GM12878 (cell line): ENCODE results near the gene MCEMP1. TPM values are rescaled to one million over a fixed set of nuclear protein-coding genes. Genes with fewer than 3 reads are reported as not detected.
A peak's percentile ranks its signal among the peaks of the same experiment; 100 is the strongest.

Source experiments
- ATAC-seq: fragments of 200-7000 bp; cut with Tn5 transposase; 3 replicates; pipeline ENCODE4 v1.9.1; 2020; ENCODE audit warnings: mild to moderate bottlenecking, moderate library complexity
- BruUV-seq: library from RNA; stranded (reverse); fragments of 400-500 nt; replicated peaks from 2 replicates; lab custom pipeline; 2021; lab: Mats Ljungman, UMichigan
- CTCF ChIA-PET: fragments of 300-600 bp; sonication (Branson Sonifier 250); formaldehyde crosslinking; extraction: SDS; loops from one replicate; lab custom pipeline; 2021; ENCODE audit warnings: inconsistent platforms; lab: Yijun Ruan, JAX
- POLR2A ChIA-PET: fragments of 350-600 bp; formaldehyde crosslinking; extraction: SDS; loops from one replicate; lab custom pipeline; 2021; ENCODE audit warnings: inconsistent platforms; lab: Charles Lee
- RAD21 ChIA-PET: fragments of 300-600 bp; sonication (Branson Sonifier 250); formaldehyde crosslinking; loops from one replicate; lab custom pipeline; 2023; ENCODE audit warnings: antibody characterized with exemption; ENCODE audit not compliant: unreplicated experiment; lab: Charles Lee
- SMC1A ChIA-PET: fragments of 300-600 bp; sonication (Branson Sonifier 250); formaldehyde crosslinking; loops from one replicate; lab custom pipeline; 2023; ENCODE audit not compliant: unreplicated experiment, uncharacterized antibody; lab: Charles Lee
- DNase-seq: peaks from one replicate; pipeline ENCODE4 v3.0.0-alpha.2; 2011; ENCODE audit warnings: low read depth, low spot score
- FAIRE-seq: peaks from 3 replicates; lab custom pipeline; 2011; peaks lifted over from hg19 to GRCh38; lab: Jason Lieb, UNC
- H2AFZ ChIP-seq: 2 replicates; pipeline ENCODE4 v1.6.0; 2011; ENCODE audit warnings: low read depth, low read length, control low read depth; ENCODE audit not compliant: control insufficient read depth
- H3K27ac ChIP-seq: 2 replicates; pipeline ENCODE4 v1.5.1; 2011; ENCODE audit warnings: control low read depth; ENCODE audit not compliant: control insufficient read depth, insufficient read depth
- H3K27me3 ChIP-seq, 2 experiments: replicated peaks in 1 of 2; 2 replicates each; pipeline versions ENCODE4 v1.6.0 to v1.6.1; 2011; ENCODE audit warnings: low read length in 1 of 2; ENCODE audit not compliant: control insufficient read depth in 2 of 2, insufficient read depth in 2 of 2
- H3K36me3 ChIP-seq, 2 experiments: 2 replicates each; pipeline ENCODE4 v1.5.1; 2011; ENCODE audit warnings: low read length in 1 of 2; ENCODE audit not compliant: control insufficient read depth in 2 of 2, insufficient read depth in 2 of 2
- H3K4me1 ChIP-seq: 2 replicates; pipeline ENCODE4 v1.6.1; 2011; ENCODE audit warnings: mild to moderate bottlenecking, low read length, moderate library complexity, mixed read lengths; ENCODE audit not compliant: control insufficient read depth, insufficient read depth
- H3K4me2 ChIP-seq: 2 replicates; pipeline ENCODE4 v1.6.0; 2011; ENCODE audit warnings: control low read depth; ENCODE audit not compliant: control insufficient read depth, insufficient read depth
- H3K4me3 ChIP-seq: fragments of 200-600 bp; sonication (generic); 2 replicates; pipeline ENCODE4 v1.5.1; 2016
- H3K79me2 ChIP-seq: 2 replicates; pipeline ENCODE4 v1.6.0; 2011; ENCODE audit warnings: low read length; ENCODE audit not compliant: control insufficient read depth, insufficient read depth
- H3K9ac ChIP-seq: 2 replicates; pipeline ENCODE4 v1.8.0; 2011; ENCODE audit warnings: low read length, control low read depth, mixed read lengths; ENCODE audit not compliant: control insufficient read depth, insufficient read depth
- H3K9me3 ChIP-seq: replicated peaks from 3 replicates; pipeline ENCODE4 v1.5.1; 2011; ENCODE audit warnings: mild to moderate bottlenecking, low read length; ENCODE audit not compliant: control insufficient read depth, insufficient read depth
- H4K20me1 ChIP-seq: 2 replicates; pipeline ENCODE4 v1.6.0; 2011; ENCODE audit not compliant: control insufficient read depth, insufficient read depth
- CBX5 ChIP-seq: sonication (generic); IDR thresholded peaks from 2 replicates; pipeline ENCODE4 v1.6.1; 2016; ENCODE audit warnings: low read depth, moderate library complexity, mild to moderate bottlenecking, inconsistent platforms
- LARP7 ChIP-seq: fragments of 450-650 bp; IDR thresholded peaks from 2 replicates; pipeline ENCODE4 v1.6.1; 2017; ENCODE audit warnings: mild to moderate bottlenecking
- RELA ChIP-seq: fragments of 450-650 bp; IDR thresholded peaks from 2 replicates; pipeline ENCODE4 v1.8.0; 2014; ENCODE audit warnings: borderline replicate concordance; ENCODE audit not compliant: partially characterized antibody
- SRF ChIP-seq, 2 experiments: IDR thresholded peaks; 2 replicates each; pipeline ENCODE4 v1.6.1; 2011; ENCODE audit warnings: low read depth in 2 of 2, low read length in 2 of 2, mild to moderate bottlenecking in 1 of 2, moderate library complexity in 1 of 2
- WGBS: methylation state at CpG from one replicate; pipeline ENCODE4 v1.1.6; 2016; ENCODE audit warnings: low lambda C conversion rate; ENCODE audit not compliant: insufficient replicate concordance, insufficient coverage; ENCODE audit errors: missing lambda C conversion rate; 5-methylcytosine and 5-hydroxymethylcytosine counted together
- in situ Hi-C: fragments of 300-500 bp; cut with MboI; formaldehyde crosslinking; loops from 9 replicates; pipeline ENCODE4 v1.14.3; 2018; ENCODE audit warnings: mixed read lengths
- intact Hi-C: fragments of 100-400 bp; cut with micrococcal nuclease; formaldehyde crosslinking; loops from one replicate; pipeline ENCODE4 v1.14.2; 2022; ENCODE audit not compliant: unreplicated experiment
- polyA plus RNA-seq, 11 experiments: library from polyadenylated mRNA; depleted of rRNA in 4 of 11; unstranded in 6 of 11; stranded (reverse) in 5 of 11; fragments of >200 nt; fragmentation: Nextera tagmentation in 4 of 11; fragmentation: Illumina TruSeq in 1 of 11; extraction: Ambion mirVana in 4 of 11; extraction: Trizol in 1 of 11; gene quantifications; 1 replicate in 1 of 11; 2 replicates in 10 of 11; pipeline versions ENCODE4 v1.2.1 to v1.2.3, GENCODE V29; 2011 to 2016; ENCODE audit warnings: inconsistent platforms in 2 of 11, missing spikeins in 2 of 11, low read depth in 1 of 11
- total RNA-seq, 4 experiments: library from RNA; depleted of rRNA in 3 of 4; stranded (reverse); fragments of >200 nt in 3 of 4; fragmentation: Illumina TruSeq in 1 of 4; extraction: Trizol in 1 of 4; gene quantifications; 2 replicates each; pipeline versions ENCODE4 v1.2.1 to v1.2.3, GENCODE V29; 2013 to 2021
- TF ChIP-seq, protein P1 (sequence below): IDR thresholded peaks from 2 replicates; pipeline ENCODE4 v1.6.1; 2012; ENCODE audit warnings: low read length, inconsistent platforms
- TF ChIP-seq, protein P2 (sequence below): fragments of 450-650 bp; IDR thresholded peaks from 2 replicates; pipeline ENCODE4 v1.6.1; 2017; ENCODE audit warnings: mild to moderate bottlenecking, moderate library complexity

MCEMP1 gene
- total and polyA plus RNA-seq, 10 of the 15 experiments (the other 5 are each of a cell fraction or from before 2014, with no cell fraction given) = 0.08 to 0.55 (median 0.26) TPM; not detected in 1

GRCh38 chr19:7635670-7636069 lies 41.2 kb upstream of the MCEMP1 start:
- H3K79me2 ChIP-seq = peaks cover 18% of the 10 kb centered on the region
- ATAC-seq (no peak), DNase-seq (no peak), FAIRE-seq (no peak)
- H3K4me3 ChIP-seq = no peak overlapping the region
- no peak overlapping the region for H3K27ac ChIP-seq
- POLR2A ChIA-PET = interaction anchor here (0.6 kb wide), 1 partner anchor 558 kb away, joined by 4 read pairs; no protein-coding TSS in a partner anchor
- intact Hi-C loops (no loop called here), in situ Hi-C loops (no loop called here)
- CTCF ChIA-PET = interaction anchor here (0.7 to 0.8 kb wide), 2 partner anchors 67 to 107 kb away, joined by 3 to 4 read pairs; no protein-coding TSS in a partner anchor
- H4K20me1 ChIP-seq = no peaks in the 10 kb centered on the region
- peaks cover 15% of the 10 kb centered on the region for H3K4me1 ChIP-seq
- no peaks in the 10 kb centered on the region for H3K9me3 ChIP-seq
- no TSS peak for BruUV-seq
- no peak overlapping the region for H3K9ac ChIP-seq
- RAD21 ChIA-PET = no interaction called here
- no peaks in the 10 kb centered on the region for H3K27me3 ChIP-seq
- H3K36me3 ChIP-seq = peaks cover 0 to 6% of the 10 kb centered on the region in 2 experiments; a peak in 1 of 4 replicates
- H2AFZ ChIP-seq = no peak overlapping the region
- no peak overlapping the region for H3K4me2 ChIP-seq
- SMC1A ChIA-PET = no interaction called here
- TF ChIP-seq SRF (IDR thresholded peaks at IDR 0.05; ENCODE audit: low read depth in 2 of 2, low read length in 2 of 2) = no peak
- TF ChIP-seq RELA = no peak
- TF ChIP-seq, protein P1, sequence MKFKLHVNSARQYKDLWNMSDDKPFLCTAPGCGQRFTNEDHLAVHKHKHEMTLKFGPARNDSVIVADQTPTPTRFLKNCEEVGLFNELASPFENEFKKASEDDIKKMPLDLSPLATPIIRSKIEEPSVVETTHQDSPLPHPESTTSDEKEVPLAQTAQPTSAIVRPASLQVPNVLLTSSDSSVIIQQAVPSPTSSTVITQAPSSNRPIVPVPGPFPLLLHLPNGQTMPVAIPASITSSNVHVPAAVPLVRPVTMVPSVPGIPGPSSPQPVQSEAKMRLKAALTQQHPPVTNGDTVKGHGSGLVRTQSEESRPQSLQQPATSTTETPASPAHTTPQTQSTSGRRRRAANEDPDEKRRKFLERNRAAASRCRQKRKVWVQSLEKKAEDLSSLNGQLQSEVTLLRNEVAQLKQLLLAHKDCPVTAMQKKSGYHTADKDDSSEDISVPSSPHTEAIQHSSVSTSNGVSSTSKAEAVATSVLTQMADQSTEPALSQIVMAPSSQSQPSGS = no peak
- WGBS = 87% methylated on average over 6 of the region's 6 CpGs

DNA sequence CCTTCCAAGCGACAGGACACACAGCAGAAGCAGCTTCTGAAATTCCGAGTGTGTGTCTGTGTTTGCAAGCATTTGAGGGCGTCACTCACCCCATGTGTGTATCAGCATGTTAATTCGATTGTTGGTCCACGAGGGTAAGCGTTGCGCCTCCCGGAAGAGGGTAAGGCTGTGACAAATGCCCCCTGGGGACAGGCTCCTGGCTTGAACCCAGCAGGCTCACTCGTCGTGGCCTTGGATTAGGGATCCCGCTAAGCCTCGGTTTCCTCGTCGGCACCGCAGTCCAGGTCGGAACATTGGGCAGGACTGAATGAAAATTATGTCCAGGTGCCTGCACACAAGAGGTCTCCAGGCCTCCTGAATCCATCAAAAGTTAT lies 40.6 kb upstream of the MCEMP1 start:
- no peaks in the 10 kb centered on the region for H3K27me3 ChIP-seq
- H3K4me2 ChIP-seq = peak overlapping the region; percentile 86
- SMC1A ChIA-PET = no interaction called here
- H3K79me2 ChIP-seq = peaks cover 18% of the 10 kb centered on the region
- 87% methylated on average over 14 of the region's 16 CpGs for WGBS
- RAD21 ChIA-PET = no interaction called here
- H3K27ac ChIP-seq = no peak overlapping the region
- peaks cover 0 to 7% of the 10 kb centered on the region in 2 experiments; a peak in 1 of 4 replicates for H3K36me3 ChIP-seq
- FAIRE-seq = no peak
- no peak overlapping the region for H3K9ac ChIP-seq
- H3K9me3 ChIP-seq = no peaks in the 10 kb centered on the region
- POLR2A ChIA-PET = no interaction called here
- CTCF ChIA-PET = no interaction called here
- in situ Hi-C loops (no loop called here), intact Hi-C loops (no loop called here)
- H3K4me3 ChIP-seq = peak overlapping the region; percentile 99; the same call in 1 of the 2 replicates
- no peaks in the 10 kb centered on the region for H4K20me1 ChIP-seq
- H2AFZ ChIP-seq = peak overlapping the region; percentile 99
- TF ChIP-seq CBX5 = no peak
- 0 out of 2 replicates have a peak, but pooled peaks have one; percentile 40 for TF ChIP-seq LARP7
- TF ChIP-seq, protein P2, sequence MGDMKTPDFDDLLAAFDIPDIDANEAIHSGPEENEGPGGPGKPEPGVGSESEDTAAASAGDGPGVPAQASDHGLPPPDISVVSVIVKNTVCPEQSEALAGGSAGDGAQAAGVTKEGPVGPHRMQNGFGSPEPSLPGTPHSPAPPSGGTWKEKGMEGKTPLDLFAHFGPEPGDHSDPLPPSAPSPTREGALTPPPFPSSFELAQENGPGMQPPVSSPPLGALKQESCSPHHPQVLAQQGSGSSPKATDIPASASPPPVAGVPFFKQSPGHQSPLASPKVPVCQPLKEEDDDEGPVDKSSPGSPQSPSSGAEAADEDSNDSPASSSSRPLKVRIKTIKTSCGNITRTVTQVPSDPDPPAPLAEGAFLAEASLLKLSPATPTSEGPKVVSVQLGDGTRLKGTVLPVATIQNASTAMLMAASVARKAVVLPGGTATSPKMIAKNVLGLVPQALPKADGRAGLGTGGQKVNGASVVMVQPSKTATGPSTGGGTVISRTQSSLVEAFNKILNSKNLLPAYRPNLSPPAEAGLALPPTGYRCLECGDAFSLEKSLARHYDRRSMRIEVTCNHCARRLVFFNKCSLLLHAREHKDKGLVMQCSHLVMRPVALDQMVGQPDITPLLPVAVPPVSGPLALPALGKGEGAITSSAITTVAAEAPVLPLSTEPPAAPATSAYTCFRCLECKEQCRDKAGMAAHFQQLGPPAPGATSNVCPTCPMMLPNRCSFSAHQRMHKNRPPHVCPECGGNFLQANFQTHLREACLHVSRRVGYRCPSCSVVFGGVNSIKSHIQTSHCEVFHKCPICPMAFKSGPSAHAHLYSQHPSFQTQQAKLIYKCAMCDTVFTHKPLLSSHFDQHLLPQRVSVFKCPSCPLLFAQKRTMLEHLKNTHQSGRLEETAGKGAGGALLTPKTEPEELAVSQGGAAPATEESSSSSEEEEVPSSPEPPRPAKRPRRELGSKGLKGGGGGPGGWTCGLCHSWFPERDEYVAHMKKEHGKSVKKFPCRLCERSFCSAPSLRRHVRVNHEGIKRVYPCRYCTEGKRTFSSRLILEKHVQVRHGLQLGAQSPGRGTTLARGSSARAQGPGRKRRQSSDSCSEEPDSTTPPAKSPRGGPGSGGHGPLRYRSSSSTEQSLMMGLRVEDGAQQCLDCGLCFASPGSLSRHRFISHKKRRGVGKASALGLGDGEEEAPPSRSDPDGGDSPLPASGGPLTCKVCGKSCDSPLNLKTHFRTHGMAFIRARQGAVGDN = no peak
- H3K4me1 ChIP-seq = peaks cover 14% of the 10 kb centered on the region
- BruUV-seq = TSS peak; percentile 68
- no peak for DNase-seq
- ATAC-seq = no peak
